ENCODE data around the gene DNAJC27. TPM values are rescaled to one million over a fixed set of nuclear protein-coding genes. Genes with fewer than 3 reads are reported as not detected.
"Not testable (repeated sequence)": the region's sequence is repeated elsewhere in the genome, so short reads cannot be mapped to it uniquely, and the experiment has no call there.

The DNAJC27 gene
- total RNA-seq (10 to 100 TPM; 13.2 to 14.2 TPM), polyA plus RNA-seq (1 to 10 TPM; 3.1 to 3.8 TPM)

- Histone ChIP-seq H3K27me3 (ENCODE audit: insufficient read depth, low read length) (no peaks in the 10 kb centered on the region), H3K4me3 (ENCODE audit: low read length in 2 of 2) (peak within 1 kb of the TSS; percentile 82 to 95), H3K4me1 (ENCODE audit: insufficient read depth, low read length) (peaks cover 24% of the 10 kb centered on the region), H3K36me3 (ENCODE audit: insufficient read depth, low read length) (no peaks in the 10 kb centered on the region), H3K27ac (ENCODE audit: low read depth, low read length) (peak within 1 kb of the TSS; percentile 99), H3K9me3 (ENCODE audit: control insufficient read depth in 1 of 2, low read length in 2 of 2) (no peaks in the 10 kb centered on the region)
- peaks cover 5 to 24% of the 10 kb centered on the region in 2 donors for H3K36me3 Mint-ChIP-seq
- intact Hi-C loops (cut with micrococcal nuclease) = loop anchor here (1.0 to 10.0 kb wide), 9 partner anchors 52 to 1376 kb away; partner anchors contain the start of genes ADGRF3, CENPO, DNMT3A and EFR3B
- no peaks in the 10 kb centered on the region for H3K9me3 Mint-ChIP-seq
- H3K4me3 Mint-ChIP-seq = peak within 1 kb of the TSS; percentile 97 to 99 (median 98)
- CTCF ChIA-PET (ENCODE audit: partially characterized antibody) = interaction anchor here (1.6 to 6.3 kb wide), 3 partner anchors 7 to 179 kb away, joined by 3 to 102 read pairs (median 6); partner anchors contain the start of genes CENPO and PTRHD1
- peaks cover 9 to 33% (median 20%) of the 10 kb centered on the region in 4 donors for H3K4me1 Mint-ChIP-seq
- POLR2A ChIA-PET (ENCODE audit: partially characterized antibody) = interaction anchor here (0.8 to 1.4 kb wide), 4 partner anchors 13 to 179 kb away, joined by 3 to 9 read pairs (median 3); partner anchors contain the start of genes CENPO and PTRHD1
- no peaks in the 10 kb centered on the region for H3K27me3 Mint-ChIP-seq
- peak; percentile 98 to 99 (median 98) for DNase-seq
- peak within 1 kb of the TSS; percentile 100 for H3K27ac Mint-ChIP-seq
Measured at GRCh38 chr2:24971536-24972314, at the start of gene DNAJC27. Gene DNAJC27 (minus strand): TSS chr2:24971955. CDS start chr2:24971904, 51 bp downstream.

GRCh38 chr2:25018681-25019080, 46.9 kb upstream of the DNAJC27 start:
- intact Hi-C loops (cut with micrococcal nuclease) = no loop called here
- Histone ChIP-seq H3K36me3 (ENCODE audit: insufficient read depth, low read length) (no peaks in the 10 kb centered on the region), H3K4me3 (ENCODE audit: low read length in 2 of 2) (no peak overlapping the region), H3K9me3 (ENCODE audit: control insufficient read depth in 1 of 2, low read length in 2 of 2) (no peaks in the 10 kb centered on the region), H3K4me1 (ENCODE audit: insufficient read depth, low read length) (no peaks in the 10 kb centered on the region), H3K27ac (ENCODE audit: low read depth, low read length) (no peak overlapping the region), H3K27me3 (ENCODE audit: insufficient read depth, low read length) (no peaks in the 10 kb centered on the region)
- Mint-ChIP-seq H3K4me3 (no peak overlapping the region), H3K36me3 (no peaks in the 10 kb centered on the region), H3K27me3 (peaks cover 7% of the 10 kb centered on the region in 2 donors), H3K4me1 (no peaks in the 10 kb centered on the region), H3K27ac (no peak overlapping the region), H3K9me3 (peaks cover 0 to 2% (median 0%) of the 10 kb centered on the region in 8 donors)
- POLR2A ChIA-PET (ENCODE audit: partially characterized antibody) = no interaction called here
- DNase-seq = no peak
- CTCF ChIA-PET (ENCODE audit: partially characterized antibody) = no interaction called here

GRCh38 chr2:25014631-25015030, 42.9 kb upstream of the DNAJC27 start:
- Histone ChIP-seq H3K36me3 (ENCODE audit: insufficient read depth, low read length) (no peaks in the 10 kb centered on the region), H3K4me3 (ENCODE audit: low read length in 2 of 2) (no peak overlapping the region), H3K27ac (ENCODE audit: low read depth, low read length) (no peak overlapping the region), H3K27me3 (ENCODE audit: insufficient read depth, low read length) (no peaks in the 10 kb centered on the region), H3K9me3 (ENCODE audit: control insufficient read depth in 1 of 2, low read length in 2 of 2) (no peaks in the 10 kb centered on the region), H3K4me1 (ENCODE audit: insufficient read depth, low read length) (no peaks in the 10 kb centered on the region)
- Mint-ChIP-seq H3K27ac (no peak overlapping the region), H3K36me3 (no peaks in the 10 kb centered on the region), H3K4me3 (no peak overlapping the region), H3K27me3 (peaks cover 1% of the 10 kb centered on the region in 2 donors), H3K4me1 (peaks cover 0 to 2% (median 0%) of the 10 kb centered on the region in 4 donors), H3K9me3 (peaks cover 0 to 2% (median 0%) of the 10 kb centered on the region in 8 donors)
- no peak for DNase-seq
- ChIA-PET CTCF (ENCODE audit: partially characterized antibody) (interaction anchor here (0.7 kb wide), 1 partner anchor 12 kb away, joined by 6 read pairs; no protein-coding TSS in a partner anchor), POLR2A (ENCODE audit: partially characterized antibody) (no interaction called here)
- intact Hi-C loops (cut with micrococcal nuclease) = no loop called here

- H3K4me3 Mint-ChIP-seq; H3K27ac ChIP-seq (ENCODE audit: low read depth, low read length); H3K4me3 ChIP-seq (ENCODE audit: low read length in 2 of 2); H3K4me1 ChIP-seq (ENCODE audit: insufficient read depth, low read length); H3K27ac Mint-ChIP-seq; H3K4me1 Mint-ChIP-seq; H3K9me3 Mint-ChIP-seq; H3K27me3 ChIP-seq (ENCODE audit: insufficient read depth, low read length); H3K36me3 ChIP-seq (ENCODE audit: insufficient read depth, low read length); intact Hi-C loops (cut with micrococcal nuclease); H3K9me3 ChIP-seq (ENCODE audit: control insufficient read depth in 1 of 2, low read length in 2 of 2); H3K36me3 Mint-ChIP-seq; H3K27me3 Mint-ChIP-seq; CTCF ChIA-PET (ENCODE audit: partially characterized antibody); DNase-seq: not testable (repeated sequence)
- POLR2A ChIA-PET (ENCODE audit: partially characterized antibody) = interaction anchor here (0.7 kb wide), 1 partner anchor 68 kb away, joined by 3 read pairs; no protein-coding TSS in a partner anchor
Measured at GRCh38 chr2:25011342-25011741, 39.6 kb upstream of the DNAJC27 start.

- no peak overlapping the region for H3K4me3 Mint-ChIP-seq
- no peak for DNase-seq
- no peaks in the 10 kb centered on the region for H3K9me3 ChIP-seq (ENCODE audit: control insufficient read depth in 1 of 2, low read length in 2 of 2)
Measured at GRCh38 chr2:25009954-25010353, 38.2 kb upstream of the DNAJC27 start.

GRCh38 chr2:25002066-25002465, 30.3 kb upstream of the DNAJC27 start:
- no peak overlapping the region for H3K27ac Mint-ChIP-seq
- no peaks in the 10 kb centered on the region for H3K27me3 ChIP-seq (ENCODE audit: insufficient read depth, low read length)
- no peak overlapping the region for H3K4me3 Mint-ChIP-seq
- no peak overlapping the region for H3K27ac ChIP-seq (ENCODE audit: low read depth, low read length)
- DNase-seq = no peak
- H3K9me3 Mint-ChIP-seq = no peaks in the 10 kb centered on the region
- H3K36me3 Mint-ChIP-seq = no peaks in the 10 kb centered on the region
- no peaks in the 10 kb centered on the region for H3K4me1 Mint-ChIP-seq
- no peaks in the 10 kb centered on the region for H3K36me3 ChIP-seq (ENCODE audit: insufficient read depth, low read length)
- H3K4me3 ChIP-seq (ENCODE audit: low read length in 2 of 2) = no peak overlapping the region
- intact Hi-C loops (cut with micrococcal nuclease) = no loop called here
- H3K27me3 Mint-ChIP-seq = peaks cover 5 to 11% of the 10 kb centered on the region in 2 donors
- H3K9me3 ChIP-seq (ENCODE audit: control insufficient read depth in 1 of 2, low read length in 2 of 2) = no peaks in the 10 kb centered on the region
- no peaks in the 10 kb centered on the region for H3K4me1 ChIP-seq (ENCODE audit: insufficient read depth, low read length)
- ChIA-PET CTCF (ENCODE audit: partially characterized antibody) (interaction anchor here (1.6 kb wide), 1 partner anchor 10 kb away, joined by 3 read pairs; no protein-coding TSS in a partner anchor), POLR2A (ENCODE audit: partially characterized antibody) (interaction anchor here (0.5 kb wide), 1 partner anchor 91 kb away, joined by 3 read pairs; no protein-coding TSS in a partner anchor)

More at GRCh38 chr2:25009954-25010353, 38.2 kb upstream of the DNAJC27 start:
- Histone ChIP-seq H3K4me3 (ENCODE audit: low read length in 2 of 2) (no peak overlapping the region), H3K4me1 (ENCODE audit: insufficient read depth, low read length) (no peaks in the 10 kb centered on the region), H3K36me3 (ENCODE audit: insufficient read depth, low read length) (no peaks in the 10 kb centered on the region), H3K27me3 (ENCODE audit: insufficient read depth, low read length) (no peaks in the 10 kb centered on the region), H3K27ac (ENCODE audit: low read depth, low read length) (no peak overlapping the region)
- intact Hi-C loops (cut with micrococcal nuclease) = no loop called here
- H3K27me3 Mint-ChIP-seq = no peaks in the 10 kb centered on the region
- no peaks in the 10 kb centered on the region for H3K36me3 Mint-ChIP-seq
- H3K27ac Mint-ChIP-seq = peak overlapping the region in 1 of 7 donors; percentile 13
- no peaks in the 10 kb centered on the region for H3K9me3 Mint-ChIP-seq
- ChIA-PET POLR2A (ENCODE audit: partially characterized antibody) (interaction anchor here (0.6 kb wide), 1 partner anchor 13 kb away, joined by 4 read pairs; no protein-coding TSS in a partner anchor), CTCF (ENCODE audit: partially characterized antibody) (no interaction called here)
- peaks cover 0 to 2% (median 0%) of the 10 kb centered on the region in 4 donors for H3K4me1 Mint-ChIP-seq

- ChIA-PET CTCF (ENCODE audit: partially characterized antibody) (no interaction called here), POLR2A (ENCODE audit: partially characterized antibody) (no interaction called here)
- no peak overlapping the region for H3K27ac ChIP-seq (ENCODE audit: low read depth, low read length)
- H3K4me1 Mint-ChIP-seq = no peaks in the 10 kb centered on the region
- no peaks in the 10 kb centered on the region for H3K9me3 ChIP-seq (ENCODE audit: control insufficient read depth in 1 of 2, low read length in 2 of 2)
- no peak overlapping the region for H3K4me3 ChIP-seq (ENCODE audit: low read length in 2 of 2)
- H3K36me3 ChIP-seq (ENCODE audit: insufficient read depth, low read length) = no peaks in the 10 kb centered on the region
- no peaks in the 10 kb centered on the region for H3K36me3 Mint-ChIP-seq
- H3K4me1 ChIP-seq (ENCODE audit: insufficient read depth, low read length) = no peaks in the 10 kb centered on the region
- intact Hi-C loops (cut with micrococcal nuclease) = no loop called here
- H3K27ac Mint-ChIP-seq = no peak overlapping the region
- H3K9me3 Mint-ChIP-seq = no peaks in the 10 kb centered on the region
- no peaks in the 10 kb centered on the region for H3K27me3 ChIP-seq (ENCODE audit: insufficient read depth, low read length)
- H3K4me3 Mint-ChIP-seq = no peak overlapping the region
- DNase-seq = no peak
- H3K27me3 Mint-ChIP-seq = peaks cover 5 to 11% of the 10 kb centered on the region in 2 donors
Measured at GRCh38 chr2:25001325-25001637, 29.5 kb upstream of the DNAJC27 start.

All from CD4-positive, alpha-beta memory T cell (primary cell).